WTC11 (cell line): ENCODE measurements around the gene MAP1LC3B. TPM values are rescaled to one million over a fixed set of nuclear protein-coding genes. Genes with fewer than 3 reads are reported as not detected.

ENCODE experiments used
- ATAC-seq: fragments of 200-7000 bp; cut with Tn5 transposase; 2 replicates; pipeline ENCODE4 v1.10.0; 2021; ENCODE audit warnings: mild to moderate bottlenecking, moderate library complexity
- CTCF ChIA-PET: fragments of 300-600 bp; sonication (Branson Sonifier 250); formaldehyde crosslinking; loops from one replicate; lab custom pipeline; 2021; ENCODE audit warnings: antibody characterized with exemption; lab: Charles Lee
- POLR2A ChIA-PET: fragments of 350-600 bp; sonication (Branson Sonifier 250); formaldehyde crosslinking; loops from one replicate; lab custom pipeline; 2021; ENCODE audit warnings: antibody characterized with exemption; lab: Charles Lee
- DNase-seq: peaks from one replicate; pipeline ENCODE4 v3.0.0; 2021; ENCODE audit warnings: low spot score
- H3K27ac Mint-ChIP-seq: 2 replicates; pipeline ENCODE4 v1.8.0; 2021; ENCODE audit warnings: mixed read lengths
- H3K27me3 Mint-ChIP-seq: 2 replicates; pipeline ENCODE4 v1.8.0; 2021; ENCODE audit warnings: low read depth, mild to moderate bottlenecking, moderate library complexity, mixed read lengths
- H3K36me3 Mint-ChIP-seq: 2 replicates; pipeline ENCODE4 v1.8.0; 2021; ENCODE audit warnings: mixed read lengths
- H3K4me1 Mint-ChIP-seq: 2 replicates; pipeline ENCODE4 v1.8.0; 2022; ENCODE audit warnings: mixed read lengths
- H3K4me3 Mint-ChIP-seq: 2 replicates; pipeline ENCODE4 v1.8.0; 2021; ENCODE audit warnings: mild to moderate bottlenecking, moderate library complexity, mixed read lengths
- H3K9me3 Mint-ChIP-seq: 2 replicates; pipeline ENCODE4 v1.8.0; 2021; ENCODE audit warnings: mixed read lengths
- CBFB ChIP-seq: sonication (generic); formaldehyde crosslinking; IDR thresholded peaks from 2 replicates; pipeline ENCODE4 v1.8.1; 2022; ENCODE audit warnings: mild to moderate bottlenecking, low read depth, missing genetic modification reagents
- CREB1 ChIP-seq: sonication (generic); formaldehyde crosslinking; IDR thresholded peaks from 2 replicates; pipeline ENCODE4 v1.8.0; 2023; ENCODE audit warnings: mild to moderate bottlenecking, missing genetic modification reagents
- ETV6 ChIP-seq: sonication (generic); formaldehyde crosslinking; IDR thresholded peaks from 2 replicates; pipeline ENCODE4 v1.8.1; 2022; ENCODE audit warnings: mild to moderate bottlenecking, missing genetic modification reagents
- FOXJ3 ChIP-seq: sonication (generic); formaldehyde crosslinking; IDR thresholded peaks from 2 replicates; pipeline ENCODE4 v1.9.0; 2021; ENCODE audit warnings: missing genetic modification reagents, mild to moderate bottlenecking, borderline replicate concordance
- FOXP1 ChIP-seq: sonication (generic); formaldehyde crosslinking; IDR thresholded peaks from 2 replicates; pipeline ENCODE4 v1.8.0; 2022; ENCODE audit warnings: missing genetic modification reagents, mild to moderate bottlenecking, moderate library complexity, borderline replicate concordance
- GTF2I ChIP-seq: fragments of 250-450 bp; sonication (Bioruptor Pico); conservative IDR thresholded peaks from 2 replicates; pipeline ENCODE4 v1.4.0; 2021; ENCODE audit warnings: mild to moderate bottlenecking
- JUN ChIP-seq: sonication (generic); formaldehyde crosslinking; IDR thresholded peaks from 2 replicates; pipeline ENCODE4 v1.8.0; 2023; ENCODE audit warnings: mild to moderate bottlenecking, missing genetic modification reagents
- RELA ChIP-seq: sonication (generic); formaldehyde crosslinking; IDR thresholded peaks from 2 replicates; pipeline ENCODE4 v1.8.1; 2022; ENCODE audit warnings: missing genetic modification reagents, mild to moderate bottlenecking, borderline replicate concordance
- SOX15 ChIP-seq: fragments of 250-450 bp; sonication (Bioruptor Pico); IDR thresholded peaks from 2 replicates; pipeline ENCODE4 v1.9.0; 2021; ENCODE audit warnings: mild to moderate bottlenecking
- ZNF219 ChIP-seq: sonication (generic); formaldehyde crosslinking; IDR thresholded peaks from 2 replicates; pipeline ENCODE4 v1.8.0; 2023; ENCODE audit warnings: missing genetic modification reagents, mild to moderate bottlenecking, borderline replicate concordance
- ZNF396 ChIP-seq: fragments of 250-450 bp; sonication (Bioruptor Pico); IDR thresholded peaks from 2 replicates; pipeline ENCODE4 v1.8.0; 2021; ENCODE audit warnings: mild to moderate bottlenecking, moderate library complexity, borderline replicate concordance
- ZNF671 ChIP-seq: fragments of 250-450 bp; sonication (Bioruptor Pico); IDR thresholded peaks from 2 replicates; pipeline ENCODE4 v1.8.0; 2021; ENCODE audit warnings: mild to moderate bottlenecking
- total RNA-seq: library from RNA; stranded (reverse); gene quantifications from 3 replicates; pipeline ENCODE4 v1.2.3, GENCODE V29; 2021
- TF ChIP-seq, protein P1 (sequence below): sonication (generic); formaldehyde crosslinking; IDR thresholded peaks from 2 replicates; pipeline ENCODE4 v1.8.1; 2023; ENCODE audit warnings: mild to moderate bottlenecking, missing genetic modification reagents, moderate library complexity
- TF ChIP-seq, protein P2 (sequence below): sonication (generic); formaldehyde crosslinking; IDR thresholded peaks from 2 replicates; pipeline ENCODE4 v1.8.1; 2023; ENCODE audit warnings: mild to moderate bottlenecking, missing genetic modification reagents
- TF ChIP-seq, protein P3 (sequence below): fragments of 250-450 bp; sonication (Bioruptor Pico); IDR thresholded peaks from 2 replicates; pipeline ENCODE4 v2.1.2; 2022; ENCODE audit warnings: mild to moderate bottlenecking, moderate library complexity
- TF ChIP-seq, protein P4 (sequence below): sonication (generic); formaldehyde crosslinking; IDR thresholded peaks from 2 replicates; pipeline ENCODE4 v1.8.1; 2023; ENCODE audit warnings: mild to moderate bottlenecking, missing genetic modification reagents
- TF ChIP-seq, protein P5 (sequence below): sonication (generic); formaldehyde crosslinking; IDR thresholded peaks from 2 replicates; pipeline ENCODE4 v1.8.0; 2023; ENCODE audit warnings: missing genetic modification reagents, mild to moderate bottlenecking, borderline replicate concordance
- TF ChIP-seq, protein P6 (sequence below): fragments of 250-450 bp; sonication (Bioruptor Pico); IDR thresholded peaks from 2 replicates; pipeline ENCODE4 v1.9.0; 2021; ENCODE audit warnings: mild to moderate bottlenecking

MAP1LC3B gene
- total RNA-seq, 1 experiment from 2014 or later = 46.9 TPM

DNA sequence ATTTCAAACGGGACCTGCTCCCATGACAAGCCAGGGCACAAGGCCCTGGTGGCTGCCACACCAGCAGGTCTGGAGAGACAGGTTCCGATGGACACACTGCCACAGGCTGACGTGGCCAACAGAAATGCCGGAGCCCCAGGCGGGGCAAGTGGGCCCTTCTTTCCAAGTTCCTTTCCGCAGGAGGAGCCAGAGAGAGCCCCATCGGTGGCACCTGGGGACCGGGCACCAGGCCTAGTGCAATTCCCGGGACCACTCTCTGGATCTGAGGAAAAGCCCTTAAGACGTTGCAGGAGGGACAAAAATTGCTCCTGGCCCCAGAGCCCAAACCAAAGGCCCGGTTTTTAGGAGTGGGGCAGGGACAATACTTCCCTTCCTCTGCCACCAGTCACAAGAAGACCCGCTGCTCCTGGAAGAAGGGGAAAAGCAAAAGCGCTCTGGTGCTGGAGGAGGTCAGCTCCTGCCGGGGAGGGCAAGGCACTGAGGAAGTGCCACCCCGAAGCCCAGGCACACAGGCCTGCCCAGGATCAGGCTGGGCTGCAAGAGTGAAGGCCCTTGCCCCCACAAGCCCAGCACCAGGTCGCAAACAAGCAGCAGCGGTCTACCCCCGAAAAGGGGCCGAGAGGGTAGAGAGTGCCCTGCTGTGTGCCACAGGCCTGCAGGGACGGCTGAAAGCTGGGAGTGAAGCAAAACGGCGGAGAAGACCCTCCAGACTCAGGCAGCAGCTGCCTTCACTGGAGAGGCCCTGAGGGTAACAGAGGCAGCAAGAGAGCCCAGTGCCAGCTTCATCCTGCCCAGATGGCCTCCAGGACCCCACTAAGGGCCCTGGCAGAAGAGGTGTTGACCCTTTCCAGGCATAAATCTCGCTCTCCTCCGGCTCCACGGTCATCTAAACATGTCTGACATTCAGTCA, 29.1 kb downstream of the MAP1LC3B start:
- no peak for DNase-seq
- TF ChIP-seq, protein P1, sequence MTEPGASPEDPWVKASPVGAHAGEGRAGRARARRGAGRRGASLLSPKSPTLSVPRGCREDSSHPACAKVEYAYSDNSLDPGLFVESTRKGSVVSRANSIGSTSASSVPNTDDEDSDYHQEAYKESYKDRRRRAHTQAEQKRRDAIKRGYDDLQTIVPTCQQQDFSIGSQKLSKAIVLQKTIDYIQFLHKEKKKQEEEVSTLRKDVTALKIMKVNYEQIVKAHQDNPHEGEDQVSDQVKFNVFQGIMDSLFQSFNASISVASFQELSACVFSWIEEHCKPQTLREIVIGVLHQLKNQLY (CRISPR knock-in tag) = no peak
- TF ChIP-seq, all 79 proteins: peak for 0
- no peaks in the 10 kb centered on the region for H3K9me3 Mint-ChIP-seq
- no peak overlapping the region for H3K4me3 Mint-ChIP-seq
- no peak overlapping the region for H3K27ac Mint-ChIP-seq
- CTCF ChIA-PET = interaction anchor here (0.6 to 1.3 kb wide), 9 partner anchors 8 to 219 kb away, joined by 3 to 6 read pairs (median 4); no protein-coding TSS in a partner anchor
- peaks cover 23% of the 10 kb centered on the region for H3K4me1 Mint-ChIP-seq
- POLR2A ChIA-PET = no interaction called here
- no peaks in the 10 kb centered on the region for H3K27me3 Mint-ChIP-seq
- no peak for ATAC-seq
- H3K36me3 Mint-ChIP-seq = peaks cover 51% of the 10 kb centered on the region

DNA sequence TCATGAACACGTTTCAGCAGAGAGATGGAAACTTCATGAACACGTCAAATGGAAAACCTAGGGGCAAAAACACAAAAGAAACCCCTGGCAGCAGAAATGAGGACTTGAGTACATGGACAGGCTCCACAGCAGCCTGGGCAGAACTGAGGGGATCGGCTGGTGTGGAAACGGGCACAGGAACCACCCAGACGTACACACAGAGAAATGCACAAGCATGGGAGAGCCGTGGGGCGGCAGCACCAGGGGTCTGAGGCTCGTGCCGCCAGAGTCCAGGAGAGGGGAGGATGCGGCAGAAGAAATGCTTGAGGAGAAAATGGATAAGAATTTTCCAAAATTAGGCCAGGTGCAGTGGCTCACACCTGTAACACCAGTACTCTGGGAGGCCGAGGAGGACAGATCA, 30.0 kb downstream of the MAP1LC3B start:
- DNase-seq (no peak), ATAC-seq (no peak)
- H3K27me3 Mint-ChIP-seq = no peaks in the 10 kb centered on the region
- H3K36me3 Mint-ChIP-seq = peaks cover 46% of the 10 kb centered on the region
- POLR2A ChIA-PET = no interaction called here
- peak overlapping the region; percentile 1; the same call in 1 of the 2 replicates for H3K27ac Mint-ChIP-seq
- H3K4me1 Mint-ChIP-seq = peaks cover 32% of the 10 kb centered on the region
- H3K4me3 Mint-ChIP-seq = no peak overlapping the region
- H3K9me3 Mint-ChIP-seq = no peaks in the 10 kb centered on the region
- CTCF ChIA-PET = interaction anchor here (0.6 kb wide), 1 partner anchor 683 kb away, joined by 3 read pairs; no protein-coding TSS in a partner anchor
- TF ChIP-seq, protein P2, sequence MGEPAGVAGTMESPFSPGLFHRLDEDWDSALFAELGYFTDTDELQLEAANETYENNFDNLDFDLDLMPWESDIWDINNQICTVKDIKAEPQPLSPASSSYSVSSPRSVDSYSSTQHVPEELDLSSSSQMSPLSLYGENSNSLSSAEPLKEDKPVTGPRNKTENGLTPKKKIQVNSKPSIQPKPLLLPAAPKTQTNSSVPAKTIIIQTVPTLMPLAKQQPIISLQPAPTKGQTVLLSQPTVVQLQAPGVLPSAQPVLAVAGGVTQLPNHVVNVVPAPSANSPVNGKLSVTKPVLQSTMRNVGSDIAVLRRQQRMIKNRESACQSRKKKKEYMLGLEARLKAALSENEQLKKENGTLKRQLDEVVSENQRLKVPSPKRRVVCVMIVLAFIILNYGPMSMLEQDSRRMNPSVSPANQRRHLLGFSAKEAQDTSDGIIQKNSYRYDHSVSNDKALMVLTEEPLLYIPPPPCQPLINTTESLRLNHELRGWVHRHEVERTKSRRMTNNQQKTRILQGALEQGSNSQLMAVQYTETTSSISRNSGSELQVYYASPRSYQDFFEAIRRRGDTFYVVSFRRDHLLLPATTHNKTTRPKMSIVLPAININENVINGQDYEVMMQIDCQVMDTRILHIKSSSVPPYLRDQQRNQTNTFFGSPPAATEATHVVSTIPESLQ (CRISPR knock-in tag) = no peak
- TF ChIP-seq, protein P3, sequence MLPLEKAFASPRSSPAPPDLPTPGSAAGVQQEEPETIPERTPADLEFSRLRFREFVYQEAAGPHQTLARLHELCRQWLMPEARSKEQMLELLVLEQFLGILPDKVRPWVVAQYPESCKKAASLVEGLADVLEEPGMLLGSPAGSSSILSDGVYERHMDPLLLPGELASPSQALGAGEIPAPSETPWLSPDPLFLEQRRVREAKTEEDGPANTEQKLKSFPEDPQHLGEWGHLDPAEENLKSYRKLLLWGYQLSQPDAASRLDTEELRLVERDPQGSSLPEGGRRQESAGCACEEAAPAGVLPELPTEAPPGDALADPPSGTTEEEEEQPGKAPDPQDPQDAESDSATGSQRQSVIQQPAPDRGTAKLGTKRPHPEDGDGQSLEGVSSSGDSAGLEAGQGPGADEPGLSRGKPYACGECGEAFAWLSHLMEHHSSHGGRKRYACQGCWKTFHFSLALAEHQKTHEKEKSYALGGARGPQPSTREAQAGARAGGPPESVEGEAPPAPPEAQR (CRISPR knock-in tag) = no peak
- TF ChIP-seq GTF2I (no peak), ZNF396 (no peak), ZNF671 (CRISPR knock-in tag) (no peak), CBFB (CRISPR knock-in tag) (no peak), ETV6 (CRISPR knock-in tag) (no peak), SOX15 (CRISPR knock-in tag) (no peak), RELA (CRISPR knock-in tag) (no peak), ZNF219 (CRISPR knock-in tag) (no peak), FOXJ3 (no peak), CREB1 (CRISPR knock-in tag) (no peak), JUN (CRISPR knock-in tag) (no peak), FOXP1 (no peak)
- TF ChIP-seq, protein P4, sequence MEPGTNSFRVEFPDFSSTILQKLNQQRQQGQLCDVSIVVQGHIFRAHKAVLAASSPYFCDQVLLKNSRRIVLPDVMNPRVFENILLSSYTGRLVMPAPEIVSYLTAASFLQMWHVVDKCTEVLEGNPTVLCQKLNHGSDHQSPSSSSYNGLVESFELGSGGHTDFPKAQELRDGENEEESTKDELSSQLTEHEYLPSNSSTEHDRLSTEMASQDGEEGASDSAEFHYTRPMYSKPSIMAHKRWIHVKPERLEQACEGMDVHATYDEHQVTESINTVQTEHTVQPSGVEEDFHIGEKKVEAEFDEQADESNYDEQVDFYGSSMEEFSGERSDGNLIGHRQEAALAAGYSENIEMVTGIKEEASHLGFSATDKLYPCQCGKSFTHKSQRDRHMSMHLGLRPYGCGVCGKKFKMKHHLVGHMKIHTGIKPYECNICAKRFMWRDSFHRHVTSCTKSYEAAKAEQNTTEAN = no peak
- TF ChIP-seq, protein P5, sequence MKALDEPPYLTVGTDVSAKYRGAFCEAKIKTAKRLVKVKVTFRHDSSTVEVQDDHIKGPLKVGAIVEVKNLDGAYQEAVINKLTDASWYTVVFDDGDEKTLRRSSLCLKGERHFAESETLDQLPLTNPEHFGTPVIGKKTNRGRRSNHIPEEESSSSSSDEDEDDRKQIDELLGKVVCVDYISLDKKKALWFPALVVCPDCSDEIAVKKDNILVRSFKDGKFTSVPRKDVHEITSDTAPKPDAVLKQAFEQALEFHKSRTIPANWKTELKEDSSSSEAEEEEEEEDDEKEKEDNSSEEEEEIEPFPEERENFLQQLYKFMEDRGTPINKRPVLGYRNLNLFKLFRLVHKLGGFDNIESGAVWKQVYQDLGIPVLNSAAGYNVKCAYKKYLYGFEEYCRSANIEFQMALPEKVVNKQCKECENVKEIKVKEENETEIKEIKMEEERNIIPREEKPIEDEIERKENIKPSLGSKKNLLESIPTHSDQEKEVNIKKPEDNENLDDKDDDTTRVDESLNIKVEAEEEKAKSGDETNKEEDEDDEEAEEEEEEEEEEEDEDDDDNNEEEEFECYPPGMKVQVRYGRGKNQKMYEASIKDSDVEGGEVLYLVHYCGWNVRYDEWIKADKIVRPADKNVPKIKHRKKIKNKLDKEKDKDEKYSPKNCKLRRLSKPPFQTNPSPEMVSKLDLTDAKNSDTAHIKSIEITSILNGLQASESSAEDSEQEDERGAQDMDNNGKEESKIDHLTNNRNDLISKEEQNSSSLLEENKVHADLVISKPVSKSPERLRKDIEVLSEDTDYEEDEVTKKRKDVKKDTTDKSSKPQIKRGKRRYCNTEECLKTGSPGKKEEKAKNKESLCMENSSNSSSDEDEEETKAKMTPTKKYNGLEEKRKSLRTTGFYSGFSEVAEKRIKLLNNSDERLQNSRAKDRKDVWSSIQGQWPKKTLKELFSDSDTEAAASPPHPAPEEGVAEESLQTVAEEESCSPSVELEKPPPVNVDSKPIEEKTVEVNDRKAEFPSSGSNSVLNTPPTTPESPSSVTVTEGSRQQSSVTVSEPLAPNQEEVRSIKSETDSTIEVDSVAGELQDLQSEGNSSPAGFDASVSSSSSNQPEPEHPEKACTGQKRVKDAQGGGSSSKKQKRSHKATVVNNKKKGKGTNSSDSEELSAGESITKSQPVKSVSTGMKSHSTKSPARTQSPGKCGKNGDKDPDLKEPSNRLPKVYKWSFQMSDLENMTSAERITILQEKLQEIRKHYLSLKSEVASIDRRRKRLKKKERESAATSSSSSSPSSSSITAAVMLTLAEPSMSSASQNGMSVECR (CRISPR knock-in tag) = no peak
- TF ChIP-seq, protein P6, sequence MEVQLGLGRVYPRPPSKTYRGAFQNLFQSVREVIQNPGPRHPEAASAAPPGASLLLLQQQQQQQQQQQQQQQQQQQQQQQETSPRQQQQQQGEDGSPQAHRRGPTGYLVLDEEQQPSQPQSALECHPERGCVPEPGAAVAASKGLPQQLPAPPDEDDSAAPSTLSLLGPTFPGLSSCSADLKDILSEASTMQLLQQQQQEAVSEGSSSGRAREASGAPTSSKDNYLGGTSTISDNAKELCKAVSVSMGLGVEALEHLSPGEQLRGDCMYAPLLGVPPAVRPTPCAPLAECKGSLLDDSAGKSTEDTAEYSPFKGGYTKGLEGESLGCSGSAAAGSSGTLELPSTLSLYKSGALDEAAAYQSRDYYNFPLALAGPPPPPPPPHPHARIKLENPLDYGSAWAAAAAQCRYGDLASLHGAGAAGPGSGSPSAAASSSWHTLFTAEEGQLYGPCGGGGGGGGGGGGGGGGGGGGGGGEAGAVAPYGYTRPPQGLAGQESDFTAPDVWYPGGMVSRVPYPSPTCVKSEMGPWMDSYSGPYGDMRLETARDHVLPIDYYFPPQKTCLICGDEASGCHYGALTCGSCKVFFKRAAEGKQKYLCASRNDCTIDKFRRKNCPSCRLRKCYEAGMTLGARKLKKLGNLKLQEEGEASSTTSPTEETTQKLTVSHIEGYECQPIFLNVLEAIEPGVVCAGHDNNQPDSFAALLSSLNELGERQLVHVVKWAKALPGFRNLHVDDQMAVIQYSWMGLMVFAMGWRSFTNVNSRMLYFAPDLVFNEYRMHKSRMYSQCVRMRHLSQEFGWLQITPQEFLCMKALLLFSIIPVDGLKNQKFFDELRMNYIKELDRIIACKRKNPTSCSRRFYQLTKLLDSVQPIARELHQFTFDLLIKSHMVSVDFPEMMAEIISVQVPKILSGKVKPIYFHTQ (CRISPR knock-in tag) = no peak
